Ammon's horn (tissue), 1 donor: ENCODE results near the gene ELL.

Experiments
- DNase-seq: peaks from one replicate; pipeline ENCODE4 v3.0.0-alpha.2; 2016; ENCODE audit warnings: low spot score

The ELL gene

GRCh38 chr19:18433735-18434398 lies 88.0 kb downstream of the ELL start:
- no peak for DNase-seq

DNA sequence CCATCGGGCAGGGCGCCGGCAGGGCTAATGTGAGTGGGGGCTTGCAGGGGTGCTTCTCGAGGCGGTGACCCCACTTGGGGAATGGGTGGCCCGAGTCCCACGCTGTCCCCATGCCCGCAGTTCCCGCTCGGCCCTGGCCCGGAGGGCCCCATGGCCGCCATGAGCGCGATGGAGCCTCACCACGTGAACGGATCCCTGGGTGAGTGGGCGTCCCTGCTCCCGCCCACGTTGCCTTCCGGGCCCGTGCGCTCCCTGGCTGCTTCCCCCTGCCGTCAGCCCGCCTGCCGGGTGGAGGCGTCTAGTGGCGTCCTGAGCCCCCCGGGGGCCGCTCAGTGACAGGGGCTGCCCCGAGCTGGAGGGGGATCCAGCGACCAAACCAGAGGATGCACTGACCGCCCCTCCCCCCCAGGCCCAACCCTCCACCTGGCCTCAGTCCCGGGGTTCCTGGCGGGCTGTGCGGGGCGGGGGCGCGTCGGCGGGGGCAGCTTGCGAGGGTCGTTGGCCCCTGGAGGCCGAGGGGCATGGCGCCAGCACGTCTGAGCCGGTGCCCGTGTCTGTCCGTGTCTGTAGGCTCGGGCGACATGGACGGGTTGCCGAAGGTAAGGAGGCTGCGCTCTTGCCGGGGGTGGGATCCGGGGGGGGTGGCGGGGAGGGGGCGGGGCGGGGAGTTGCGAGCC lies 88.7 kb downstream of the ELL start:
- DNase-seq: peak; percentile 32

DNA sequence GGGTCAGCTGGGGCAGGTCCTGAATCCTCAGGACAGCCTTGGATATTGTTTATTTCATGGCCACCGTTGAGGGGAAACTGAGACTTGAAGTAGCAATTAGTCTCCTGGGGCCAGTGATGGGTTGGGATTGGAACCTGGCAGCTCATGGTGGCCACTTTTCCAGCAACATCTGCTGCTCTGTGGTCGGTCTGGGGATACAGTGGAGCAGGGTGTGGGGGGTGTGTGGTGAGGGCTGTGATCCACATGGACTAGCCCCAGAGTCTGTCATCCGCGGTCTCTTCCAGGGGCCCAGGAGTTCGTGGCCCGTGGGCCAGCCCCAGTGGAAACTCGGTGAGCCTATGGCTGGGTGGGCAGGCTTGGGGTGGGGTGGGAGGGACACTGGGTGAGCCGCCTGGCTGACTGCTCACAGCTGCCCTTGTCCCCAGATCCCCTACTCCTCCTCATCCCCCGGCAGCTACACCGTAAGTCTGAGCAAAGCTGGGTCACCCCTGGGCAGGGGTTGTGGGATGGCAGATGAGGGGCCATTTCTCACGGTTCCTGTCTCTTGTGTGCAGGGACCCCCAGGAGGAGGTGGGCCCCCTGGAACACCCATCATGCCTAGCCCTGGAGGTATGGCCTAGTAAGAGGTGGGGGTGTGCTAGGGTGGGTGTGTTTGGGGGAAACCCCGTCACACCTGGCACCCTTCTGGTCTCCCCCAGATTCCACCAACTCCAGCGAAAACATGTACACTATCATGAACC lies 89.4 kb downstream of the ELL start:
- DNase-seq: no peak

- DNase-seq: no peak
Observed at GRCh38 chr19:18431351-18432197, 90.3 kb downstream of the ELL start.

GRCh38 chr19:18430417-18431144 lies 91.3 kb downstream of the ELL start:
- DNase-seq: no peak

GRCh38 chr19:18429717-18430416 lies 92.0 kb downstream of the ELL start:
- no peak for DNase-seq

- DNase-seq: peak; percentile 84
Observed at GRCh38 chr19:18428787-18429674, 92.8 kb downstream of the ELL start.

GRCh38 chr19:18428173-18428786 lies 93.6 kb downstream of the ELL start:
- DNase-seq: no peak

GRCh38 chr19:18427743-18428113 lies 94.1 kb downstream of the ELL start:
- no peak for DNase-seq

DNA sequence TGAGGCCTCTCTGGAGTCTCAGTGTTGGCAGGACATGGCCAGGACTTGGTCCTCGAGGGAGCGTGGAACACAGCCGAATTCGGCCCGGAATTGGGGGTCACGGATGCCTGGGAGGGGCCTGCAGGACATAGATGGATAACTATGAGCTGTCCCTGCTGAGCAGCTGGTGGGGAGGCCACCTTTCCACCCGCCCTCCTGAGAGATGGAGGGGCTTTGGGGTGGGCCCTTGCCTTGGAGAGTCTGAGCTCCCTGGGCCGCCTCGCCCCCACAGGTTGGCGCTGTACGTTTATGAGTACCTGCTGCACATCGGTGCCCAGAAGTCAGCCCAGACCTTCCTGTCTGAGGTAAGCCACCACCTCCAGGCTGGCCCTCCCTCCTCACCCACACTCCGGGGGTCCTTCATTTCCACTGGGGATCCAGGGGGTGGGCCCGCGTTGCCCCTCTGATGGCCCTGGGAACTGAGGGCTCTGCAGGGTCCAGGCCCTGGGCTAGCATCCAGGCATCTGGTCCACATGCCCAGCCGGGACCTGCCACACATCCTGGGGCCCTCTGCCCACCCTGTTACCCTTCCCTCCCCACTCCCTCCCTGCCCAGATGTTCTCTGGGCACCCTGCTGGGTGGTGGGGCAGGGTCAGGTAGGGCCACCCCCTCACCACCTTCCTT lies 94.7 kb downstream of the ELL start:
- no peak for DNase-seq

DNA sequence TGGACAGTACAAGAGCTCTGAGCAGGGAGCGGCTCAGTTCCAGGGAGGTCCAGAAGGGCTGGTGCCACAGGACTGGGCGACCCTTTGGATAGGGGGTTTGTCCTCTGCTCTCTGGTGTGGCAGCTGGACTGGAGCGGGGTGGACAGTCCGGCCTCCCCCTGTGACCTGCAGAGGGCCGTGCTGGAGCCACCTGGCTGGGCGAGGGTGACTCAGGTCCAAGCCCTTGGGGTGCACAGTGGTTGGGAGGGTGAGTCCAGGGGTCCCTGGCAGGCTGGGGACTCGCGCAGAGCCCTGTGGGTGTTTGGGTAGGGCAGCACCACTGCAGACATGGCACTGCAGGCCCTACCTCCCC lies 95.5 kb downstream of the ELL start:
- DNase-seq: no peak

GRCh38 chr19:18425515-18426415 lies 96.1 kb downstream of the ELL start:
- peak; percentile 77 for DNase-seq

DNA sequence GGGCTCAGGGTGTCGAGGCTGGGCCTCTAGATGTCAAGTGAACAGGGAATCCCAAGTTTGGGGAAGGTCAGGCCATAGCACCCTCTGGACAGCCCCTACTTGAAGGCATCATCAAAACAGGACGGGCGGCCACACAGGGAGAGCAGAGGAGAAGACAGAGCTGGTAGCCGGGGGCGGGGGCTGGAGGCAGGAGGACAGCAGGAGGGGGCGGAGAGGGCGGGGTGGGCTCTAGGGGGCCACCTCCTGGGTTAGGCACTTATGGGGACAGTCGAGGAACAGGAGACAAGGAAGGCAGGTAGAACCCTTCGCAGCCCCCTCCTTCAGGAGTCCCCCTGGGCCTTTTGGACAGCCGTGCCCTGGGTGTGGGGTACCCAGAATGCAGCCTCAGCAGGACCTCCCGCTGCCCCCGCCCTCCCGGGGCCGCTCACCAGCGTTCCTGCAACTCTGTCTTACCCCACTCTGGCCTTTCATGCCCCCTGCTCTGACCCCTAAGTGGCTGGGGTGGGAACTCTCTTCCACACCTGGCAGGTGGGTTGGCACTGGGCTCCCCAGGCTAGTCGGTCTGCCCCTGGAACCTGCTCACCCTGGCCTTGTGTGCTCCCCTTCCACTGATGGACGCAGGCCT lies 96.9 kb downstream of the ELL start:
- no peak for DNase-seq

DNA sequence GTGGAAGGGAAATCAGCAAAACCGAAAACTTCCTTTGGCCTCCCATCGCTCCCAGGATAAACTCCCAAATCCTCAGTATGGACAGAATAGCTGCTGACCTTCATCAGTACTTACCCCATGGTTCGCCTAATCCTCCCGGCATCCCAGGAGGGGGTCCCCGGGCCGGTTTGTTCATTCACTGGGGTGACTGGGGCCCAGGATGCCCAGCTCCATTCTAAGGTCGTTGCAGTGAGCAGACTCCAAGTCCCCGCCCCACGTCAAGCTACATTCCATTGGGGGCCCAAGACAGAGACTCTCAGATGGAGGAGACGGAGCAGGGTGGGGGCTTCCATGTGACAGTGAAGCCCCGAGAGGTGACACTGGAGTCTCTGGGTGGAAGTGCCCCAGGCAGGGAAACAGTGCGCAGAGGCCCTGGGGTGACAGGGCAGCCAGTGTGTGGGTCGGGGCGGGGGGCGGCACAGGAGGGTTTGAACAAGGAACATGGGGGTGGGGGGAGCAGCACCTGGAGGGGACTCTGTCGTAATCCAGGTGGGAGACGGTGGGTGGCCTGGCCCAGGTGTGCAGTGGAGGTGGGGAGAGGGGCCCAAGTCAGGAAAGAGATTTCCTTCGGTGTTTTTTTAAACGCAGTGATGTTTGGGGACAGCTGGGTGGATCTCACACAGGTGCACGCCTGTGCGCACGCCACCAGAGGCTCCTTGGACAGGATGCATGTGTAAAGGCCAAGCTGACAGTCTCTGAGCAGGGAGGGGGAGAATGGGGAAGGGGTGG lies 97.6 kb downstream of the ELL start:
- no peak for DNase-seq

GRCh38 chr19:18423258-18424020 lies 98.4 kb downstream of the ELL start:
- peak; percentile 19 for DNase-seq
